ENCODE measurements around the gene SESN1.

GRCh38 chr6:109062767-109063352 is 31.8 kb downstream of the SESN1 start:
- TF ChIP-seq POLR2A (IDR thresholded peaks at IDR 0.05; ENCODE audit: low read depth, low read length) = no peak
- no peak for TF ChIP-seq POLR2AphosphoS5 (IDR thresholded peaks at IDR 0.05; ENCODE audit: low read depth, low read length)
- TF ChIP-seq TAF1 (IDR thresholded peaks at IDR 0.05; ENCODE audit: borderline replicate concordance, low read depth, low read length) = no peak

Measured in GM12892 (cell line).